SK-N-SH treated with all-trans-retinoic acid at 6 μM for 48 hours (cell line): ENCODE data around the gene LVRN.

Experiments used
- ATAC-seq: fragments of 200-7000 bp; cut with Tn5 transposase; 3 replicates; pipeline ENCODE4 v1.9.1; 2020; ENCODE audit warnings: mild to moderate bottlenecking, moderate library complexity
- ARNTL ChIP-seq: fragments of 450-650 bp; formaldehyde crosslinking; IDR thresholded peaks from 2 replicates; pipeline ENCODE4 v1.5.0; 2020; ENCODE audit warnings: low read depth, mild to moderate bottlenecking, moderate library complexity, borderline replicate concordance
- CSDC2 ChIP-seq: fragments of 250-450 bp; sonication (Bioruptor Pico); IDR thresholded peaks from 2 replicates; pipeline ENCODE4 v1.5.0; 2020; ENCODE audit warnings: mild to moderate bottlenecking, moderate library complexity
- CSRNP3 ChIP-seq: fragments of 250-450 bp; sonication (Bioruptor Pico); IDR thresholded peaks from 2 replicates; pipeline ENCODE4 v1.5.1; 2021; ENCODE audit warnings: mild to moderate bottlenecking, moderate library complexity
- GLIS3 ChIP-seq: fragments of 250-450 bp; sonication (Bioruptor Pico); IDR thresholded peaks from 2 replicates; pipeline ENCODE4 v1.5.0; 2020; ENCODE audit warnings: mild to moderate bottlenecking, moderate library complexity
- ISL1 ChIP-seq: fragments of 250-450 bp; sonication (Bioruptor Pico); IDR thresholded peaks from 2 replicates; pipeline ENCODE4 v2.1.2; 2022; ENCODE audit warnings: mild to moderate bottlenecking, moderate library complexity
- OSR1 ChIP-seq: fragments of 250-450 bp; sonication (Bioruptor Pico); IDR thresholded peaks from 2 replicates; pipeline ENCODE4 v1.8.0; 2022; ENCODE audit warnings: moderate library complexity, mild to moderate bottlenecking, inconsistent platforms
- PATZ1 ChIP-seq: fragments of 250-450 bp; sonication (Bioruptor Pico); IDR thresholded peaks from 2 replicates; pipeline ENCODE4 v1.8.0; 2020; ENCODE audit warnings: mild to moderate bottlenecking, moderate library complexity, borderline replicate concordance
- POU6F1 ChIP-seq: fragments of 250-450 bp; sonication (Bioruptor Pico); IDR thresholded peaks from 2 replicates; pipeline ENCODE4 v1.8.0; 2021; ENCODE audit warnings: low read depth, mild to moderate bottlenecking, moderate library complexity, borderline replicate concordance
- PPARA ChIP-seq: fragments of 250-450 bp; sonication (Bioruptor Pico); IDR thresholded peaks from 2 replicates; pipeline ENCODE4 v1.5.0; 2020; ENCODE audit warnings: mild to moderate bottlenecking, borderline replicate concordance
- RARB ChIP-seq: fragments of 250-450 bp; sonication (Bioruptor Pico); IDR thresholded peaks from 2 replicates; pipeline ENCODE4 v1.8.0; 2021; ENCODE audit warnings: mild to moderate bottlenecking, moderate library complexity
- SNAI2 ChIP-seq: fragments of 250-450 bp; sonication (Bioruptor Pico); IDR thresholded peaks from 2 replicates; pipeline ENCODE4 v1.5.0; 2020; ENCODE audit warnings: mild to moderate bottlenecking, moderate library complexity
- TCF4 ChIP-seq: fragments of 250-450 bp; sonication (Bioruptor Pico); IDR thresholded peaks from 2 replicates; pipeline ENCODE4 v1.8.0; 2021; ENCODE audit warnings: mild to moderate bottlenecking, moderate library complexity, borderline replicate concordance
- TOX ChIP-seq: fragments of 250-450 bp; sonication (Bioruptor Pico); IDR thresholded peaks from 2 replicates; pipeline ENCODE4 v1.8.0; 2021; ENCODE audit warnings: mild to moderate bottlenecking, moderate library complexity, borderline replicate concordance
- TSHZ2 ChIP-seq: fragments of 250-450 bp; sonication (Bioruptor Pico); IDR thresholded peaks from 2 replicates; pipeline ENCODE4 v1.5.0; 2020; ENCODE audit warnings: mild to moderate bottlenecking, moderate library complexity
- ZFP3 ChIP-seq: fragments of 250-450 bp; sonication (Bioruptor Pico); IDR thresholded peaks from 2 replicates; pipeline ENCODE4 v1.5.0; 2020; ENCODE audit warnings: mild to moderate bottlenecking, moderate library complexity
- ZFP30 ChIP-seq: fragments of 450-650 bp; formaldehyde crosslinking; IDR thresholded peaks from 2 replicates; pipeline ENCODE4 v1.5.0; 2022; ENCODE audit warnings: mild to moderate bottlenecking, moderate library complexity
- ZNF565 ChIP-seq: fragments of 450-650 bp; formaldehyde crosslinking; conservative IDR thresholded peaks from 2 replicates; pipeline ENCODE4 v1.5.0; 2020; ENCODE audit warnings: low read depth, mild to moderate bottlenecking, moderate library complexity
- ZNF70 ChIP-seq: fragments of 450-650 bp; formaldehyde crosslinking; IDR thresholded peaks from 2 replicates; pipeline ENCODE4 v1.5.0; 2020; ENCODE audit warnings: mild to moderate bottlenecking, moderate library complexity
- ZNF8 ChIP-seq: fragments of 450-650 bp; formaldehyde crosslinking; IDR thresholded peaks from 2 replicates; pipeline ENCODE4 v1.5.0; 2020; ENCODE audit warnings: mild to moderate bottlenecking, moderate library complexity

Gene LVRN

DNA sequence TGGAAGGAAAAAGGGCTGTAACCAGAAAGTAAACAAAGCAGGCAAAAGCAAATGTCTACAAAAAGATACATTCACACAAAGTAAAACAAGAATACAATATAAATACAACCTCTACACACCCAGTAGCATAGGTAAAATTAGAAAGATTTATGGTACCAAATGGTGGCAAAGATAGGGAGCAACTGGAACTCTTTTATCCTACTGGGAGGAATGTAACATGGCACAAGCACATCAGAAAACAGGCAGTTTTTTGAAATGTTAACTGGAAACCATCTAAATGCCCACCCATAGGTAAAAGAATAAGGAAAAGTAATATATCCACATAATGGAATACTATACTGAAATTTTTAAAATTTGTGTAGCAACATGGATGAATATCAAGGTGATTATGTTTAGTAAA is 61.3 kb downstream of the LVRN start:
- no peak for ATAC-seq
- TF ChIP-seq POU6F1 (CRISPR knock-in tag) (no peak), ZNF565 (CRISPR knock-in tag) (no peak), PATZ1 (CRISPR knock-in tag) (no peak), ZNF8 (CRISPR knock-in tag) (no peak), TSHZ2 (CRISPR knock-in tag) (no peak), OSR1 (no peak), RARB (CRISPR knock-in tag) (no peak), ZNF70 (CRISPR knock-in tag) (no peak), CSDC2 (CRISPR knock-in tag) (no peak), SNAI2 (CRISPR knock-in tag) (no peak), ZFP30 (no peak), ISL1 (CRISPR knock-in tag) (no peak)

- TF ChIP-seq PATZ1 (CRISPR knock-in tag): no peak
- no peak for TF ChIP-seq OSR1
- TF ChIP-seq, all 23 proteins: peak for 0
- no peak for ATAC-seq
Measured at GRCh38 chr5:116025866-116026265, 63.6 kb downstream of the LVRN start.

DNA sequence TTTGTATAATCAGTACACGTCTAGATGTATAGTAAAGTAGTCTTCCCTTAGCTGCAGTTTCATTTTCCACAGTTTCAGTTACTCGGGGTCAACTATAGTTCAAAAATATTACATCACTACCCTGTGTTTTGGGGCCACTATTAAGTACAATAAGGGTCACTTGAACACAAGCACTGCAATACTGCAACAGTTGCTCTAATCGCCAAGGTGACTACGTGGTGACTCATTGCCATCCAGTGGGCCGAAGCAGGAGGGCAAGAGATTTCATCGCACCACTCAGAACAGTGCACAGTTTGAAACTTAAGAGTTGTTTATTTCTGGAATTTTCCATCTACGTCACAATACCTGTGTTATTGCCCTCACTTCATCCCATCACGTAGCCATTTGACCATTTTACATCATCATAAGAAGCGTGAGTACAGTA is 69.8 kb downstream of the LVRN start, which contains the start of gene ARL14EPL:
Gene ARL14EPL, plus strand, starts transcription at position 379 of the 424 bp plus-strand sequence. CDS start 18,994 bp downstream, outside the sequence.
- peak; percentile 99 for ATAC-seq
- TF ChIP-seq GLIS3 (CRISPR knock-in tag) (no peak), ZNF565 (CRISPR knock-in tag) (no peak), CSDC2 (CRISPR knock-in tag) (no peak), ARNTL (CRISPR knock-in tag) (no peak), ZFP30 (no peak), PPARA (no peak)

- ATAC-seq: no peak
- TF ChIP-seq RARB (CRISPR knock-in tag) (no peak), ZNF70 (CRISPR knock-in tag) (no peak), SNAI2 (CRISPR knock-in tag) (no peak), ZNF8 (CRISPR knock-in tag) (no peak), ZNF565 (CRISPR knock-in tag) (no peak), GLIS3 (CRISPR knock-in tag) (no peak), OSR1 (no peak), TOX (no peak), TCF4 (CRISPR knock-in tag) (no peak), CSRNP3 (no peak), ZFP3 (CRISPR knock-in tag) (no peak)
- TF ChIP-seq, all 23 proteins: peak for 0
Measured at GRCh38 chr5:116032991-116033390, 70.7 kb downstream of the LVRN start.
